ENCODE data around the gene PTPRM. TPM values are rescaled to one million over a fixed set of nuclear protein-coding genes. Genes with fewer than 3 reads are reported as not detected.

The PTPRM gene
- total RNA-seq, 1 experiment from 2014 or later: 11.1 TPM

DNA sequence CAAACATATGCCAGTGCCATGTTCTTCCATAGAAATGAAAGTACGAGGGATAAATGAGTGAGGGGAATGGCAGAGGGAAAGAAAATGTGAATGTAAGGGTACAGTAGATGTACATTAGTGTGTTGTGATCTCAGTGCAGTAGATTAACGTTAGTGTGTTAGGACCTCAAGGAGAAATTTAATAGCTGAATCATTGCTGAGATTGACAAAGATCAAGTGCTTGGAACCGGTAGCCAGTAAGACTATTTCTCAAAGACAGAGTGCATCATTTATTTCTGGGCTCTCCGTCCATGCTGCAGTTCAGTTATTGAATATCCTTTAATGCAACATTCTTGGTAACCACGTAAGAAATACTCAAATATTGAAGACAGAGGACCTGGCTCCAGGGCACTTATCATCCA, 246.0 kb downstream of the PTPRM start (continued):
- TF ChIP-seq, protein P1, sequence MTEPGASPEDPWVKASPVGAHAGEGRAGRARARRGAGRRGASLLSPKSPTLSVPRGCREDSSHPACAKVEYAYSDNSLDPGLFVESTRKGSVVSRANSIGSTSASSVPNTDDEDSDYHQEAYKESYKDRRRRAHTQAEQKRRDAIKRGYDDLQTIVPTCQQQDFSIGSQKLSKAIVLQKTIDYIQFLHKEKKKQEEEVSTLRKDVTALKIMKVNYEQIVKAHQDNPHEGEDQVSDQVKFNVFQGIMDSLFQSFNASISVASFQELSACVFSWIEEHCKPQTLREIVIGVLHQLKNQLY (CRISPR knock-in tag; IDR thresholded peaks at IDR 0.05): no peak
- TF ChIP-seq ZNF532 (CRISPR knock-in tag; IDR thresholded peaks at IDR 0.05; ENCODE audit: borderline replicate concordance) (no peak), RELA (CRISPR knock-in tag; IDR thresholded peaks at IDR 0.05; ENCODE audit: borderline replicate concordance) (no peak), NR1H2 (CRISPR knock-in tag; IDR thresholded peaks at IDR 0.05) (no peak), ZNF423 (CRISPR knock-in tag; IDR thresholded peaks at IDR 0.05) (no peak), ATF2 (CRISPR knock-in tag; IDR thresholded peaks at IDR 0.05; ENCODE audit: borderline replicate concordance, low read depth) (no peak), FOXJ3 (CRISPR knock-in tag; IDR thresholded peaks at IDR 0.05; ENCODE audit: borderline replicate concordance) (no peak)

GRCh38 chr18:7814754-7815315, 247.7 kb downstream of the PTPRM start:
- ChIA-PET CTCF (no interaction called here), POLR2A (no interaction called here)
- H3K27ac Mint-ChIP-seq: no peak overlapping the region
- ATAC-seq (no peak), DNase-seq (ENCODE audit: low spot score) (no peak)
- TF ChIP-seq, protein P2, sequence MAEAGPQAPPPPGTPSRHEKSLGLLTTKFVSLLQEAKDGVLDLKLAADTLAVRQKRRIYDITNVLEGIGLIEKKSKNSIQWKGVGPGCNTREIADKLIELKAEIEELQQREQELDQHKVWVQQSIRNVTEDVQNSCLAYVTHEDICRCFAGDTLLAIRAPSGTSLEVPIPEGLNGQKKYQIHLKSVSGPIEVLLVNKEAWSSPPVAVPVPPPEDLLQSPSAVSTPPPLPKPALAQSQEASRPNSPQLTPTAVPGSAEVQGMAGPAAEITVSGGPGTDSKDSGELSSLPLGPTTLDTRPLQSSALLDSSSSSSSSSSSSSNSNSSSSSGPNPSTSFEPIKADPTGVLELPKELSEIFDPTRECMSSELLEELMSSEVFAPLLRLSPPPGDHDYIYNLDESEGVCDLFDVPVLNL (CRISPR knock-in tag; IDR thresholded peaks at IDR 0.05; ENCODE audit: borderline replicate concordance, low read depth): no peak
- TF ChIP-seq ZBTB21 (CRISPR knock-in tag; IDR thresholded peaks at IDR 0.05; ENCODE audit: borderline replicate concordance) (no peak), ATF2 (CRISPR knock-in tag; IDR thresholded peaks at IDR 0.05; ENCODE audit: borderline replicate concordance, low read depth) (no peak), CBFB (CRISPR knock-in tag; IDR thresholded peaks at IDR 0.05; ENCODE audit: low read depth) (no peak), SP1 (CRISPR knock-in tag; conservative IDR thresholded peaks at IDR 0.05) (no peak), CREM (CRISPR knock-in tag; IDR thresholded peaks at IDR 0.05) (no peak), ZNF121 (CRISPR knock-in tag; IDR thresholded peaks at IDR 0.05) (no peak), ZNF416 (CRISPR knock-in tag; IDR thresholded peaks at IDR 0.05) (no peak)
- TF ChIP-seq, protein P3, sequence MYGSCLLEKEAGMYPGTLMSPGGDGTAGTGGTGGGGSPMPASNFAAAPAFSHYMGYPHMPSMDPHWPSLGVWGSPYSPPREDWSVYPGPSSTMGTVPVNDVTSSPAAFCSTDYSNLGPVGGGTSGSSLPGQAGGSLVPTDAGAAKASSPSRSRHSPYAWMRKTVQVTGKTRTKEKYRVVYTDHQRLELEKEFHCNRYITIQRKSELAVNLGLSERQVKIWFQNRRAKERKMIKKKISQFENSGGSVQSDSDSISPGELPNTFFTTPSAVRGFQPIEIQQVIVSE (CRISPR knock-in tag; IDR thresholded peaks at IDR 0.05; ENCODE audit: borderline replicate concordance): no peak
- H3K4me3 Mint-ChIP-seq: no peak overlapping the region
- H3K9me3 Mint-ChIP-seq: peaks cover 34% of the 10 kb centered on the region
- no peaks in the 10 kb centered on the region; the same call in 1 of the 2 replicates for H3K27me3 Mint-ChIP-seq (ENCODE audit: low read depth)
- H3K36me3 Mint-ChIP-seq: peaks cover 24% of the 10 kb centered on the region
- H3K4me1 Mint-ChIP-seq: peaks cover 4% of the 10 kb centered on the region
